Measurements from ENCODE around the gene SUMO2. TPM values are rescaled to one million over a fixed set of nuclear protein-coding genes. Genes with fewer than 3 reads are reported as not detected.

Gene SUMO2
- total and polyA plus RNA-seq, 2 of the 8 experiments (the other 6 are each of a cell fraction or from before 2014, with no cell fraction given): 184 to 779 TPM

DNA sequence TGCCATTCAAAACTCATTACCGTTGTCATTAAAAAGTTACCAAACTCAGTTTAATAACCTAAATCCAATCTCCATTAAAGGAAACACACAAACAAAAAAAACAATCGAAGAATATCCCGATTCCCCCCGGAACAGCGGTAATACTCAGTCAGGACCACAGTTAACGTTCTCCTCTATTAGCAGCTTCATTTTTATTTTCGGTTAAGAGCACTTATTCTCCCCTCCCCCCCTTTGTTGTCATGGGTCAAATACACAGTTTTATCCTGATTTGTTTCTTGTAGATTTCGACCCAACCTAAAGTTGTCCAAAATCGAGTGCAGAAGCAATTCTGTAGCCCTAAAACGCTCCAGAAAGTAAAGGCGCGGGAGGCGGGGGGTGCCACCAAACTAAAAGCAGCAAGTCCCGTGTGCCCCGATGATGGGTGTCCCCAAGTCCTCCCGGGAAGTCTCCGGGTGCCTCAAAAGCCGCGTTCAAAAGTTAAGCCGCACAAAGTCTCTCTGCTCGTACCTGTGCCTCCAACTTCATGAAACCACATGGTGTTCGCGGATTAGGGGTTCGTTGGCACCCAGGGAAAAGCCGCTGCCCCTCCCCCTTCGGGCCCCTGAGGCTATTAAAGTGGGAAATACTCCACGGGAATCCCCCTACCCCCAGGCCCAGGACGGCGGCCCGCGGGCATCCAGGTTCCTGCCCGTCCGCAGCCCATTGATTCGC, 996 bp downstream of the SUMO2 start:
- Histone ChIP-seq H2AFZ (ENCODE audit: low read length) (no peak overlapping the region), H3K14ac (ENCODE audit: insufficient read length) (no peak overlapping the region), H3K27ac (ENCODE audit: low read depth, low read length) (peak overlapping the region; percentile 98; the same call in 1 of the 2 replicates), H3K27me3 (replicated peaks in 1 of 4; ENCODE audit: control insufficient read depth in 3 of 4, extremely low read depth in 1 of 4, insufficient read depth in 3 of 4, low read length in 3 of 4) (no peaks in the 10 kb centered on the region), H4K20me1 (replicated peaks in 1 of 2; ENCODE audit: control insufficient read depth in 1 of 2, insufficient read depth in 2 of 2, low read length in 2 of 2) (peaks cover 9 to 10% of the 10 kb centered on the region in 2 experiments), H3K56ac (replicated peaks; ENCODE audit: insufficient read length, low read depth, low read length) (peak overlapping the region; percentile 93), H2BK5ac (ENCODE audit: low read depth, low read length) (peak overlapping the region; percentile 52; the same call in 1 of the 2 replicates), H2BK15ac (ENCODE audit: low read length) (no peak overlapping the region), H2BK120ac (replicated peaks; ENCODE audit: low read depth, low read length) (no peak overlapping the region), H3K4me2 (ENCODE audit: insufficient read depth in 1 of 2, low read depth in 2 of 2, low read length in 2 of 2) (peak overlapping the region; percentile 37 to 69), H3K79me1 (ENCODE audit: low read depth, low read length) (no peaks in the 10 kb centered on the region; the same call in 1 of the 2 replicates), H3K79me2 (ENCODE audit: control insufficient read depth in 1 of 2, insufficient read depth in 2 of 2, low read length in 2 of 2) (peaks cover 34 to 57% of the 10 kb centered on the region in 2 experiments), H3K4me1 (replicated peaks in 1 of 4; ENCODE audit: control insufficient read depth in 3 of 4, insufficient read depth in 4 of 4, low read length in 3 of 4) (peaks cover 0 to 5% (median under 1%) of the 10 kb centered on the region in 4 experiments; a peak in 4 of 7 replicates), H3K4me3 (ENCODE audit: extremely low read depth in 1 of 4, insufficient read depth in 2 of 4, low read depth in 3 of 4, low read length in 4 of 4) (peak overlapping the region; percentile 97 to 99 (median 98)), H3K36me3 (ENCODE audit: control insufficient read depth in 2 of 4, insufficient read depth in 4 of 4, low read length in 3 of 4) (peaks cover 4 to 40% (median 12%) of the 10 kb centered on the region in 4 experiments; a peak in 6 of 8 replicates), H2AK5ac (ENCODE audit: low read depth, low read length) (no peak overlapping the region), H3K18ac (ENCODE audit: extremely low read depth, low read length) (peak overlapping the region; percentile 60), H3K23ac (ENCODE audit: insufficient read length) (no peak overlapping the region), H3K4ac (replicated peaks; ENCODE audit: insufficient read length, low read depth, low read length) (no peak overlapping the region), H2BK20ac (ENCODE audit: low read length) (no peak overlapping the region), H4K8ac (ENCODE audit: extremely low read depth, insufficient read depth, low read length) (peak overlapping the region; percentile 99; the same call in 1 of the 2 replicates), H3K9ac (replicated peaks in 1 of 4; ENCODE audit: extremely low read depth in 1 of 4, low read depth in 3 of 4, low read length in 3 of 4) (peak overlapping the region; percentile 82 to 97 (median 96)), H2BK12ac (ENCODE audit: low read depth, low read length) (no peak overlapping the region), H3K23me2 (ENCODE audit: low read depth, low read length) (peaks cover 2% of the 10 kb centered on the region; the same call in 1 of the 2 replicates), H4K5ac (ENCODE audit: insufficient read length, low read depth, low read length) (peak overlapping the region; percentile 84), H3K9me3 (ENCODE audit: insufficient read depth in 2 of 2, low read depth in 1 of 2, low read length in 1 of 2) (no peaks in the 10 kb centered on the region), H4K91ac (replicated peaks; ENCODE audit: insufficient read length, low read length) (no peak overlapping the region)
- 3% methylated on average over 27 of the region's 34 CpGs; no CpG with 5 or more reads in 1 of the 2 experiments for WGBS, 2 experiments (ENCODE audit: extremely low coverage in 1 of 2, insufficient coverage in 1 of 2, insufficient read length in 1 of 2, insufficient replicate concordance in 2 of 2, low coverage in 1 of 2, low lambda C conversion rate in 2 of 2, missing lambda C conversion rate in 1 of 2)
- FAIRE-seq: no peak
- CTCF ChIA-PET (ENCODE audit: partially characterized antibody): interaction anchor here (1.3 to 1.9 kb wide), 3 partner anchors 11 to 68 kb away, joined by 6 to 8 read pairs (median 8); no protein-coding TSS in a partner anchor
- POLR2A ChIA-PET (ENCODE audit: partially characterized antibody): interaction anchor here (0.6 to 3.0 kb wide), 26 partner anchors 9 to 179 kb away, joined by 3 to 16 read pairs (median 5); partner anchors contain the start of genes JPT1, MIF4GD and NT5C
- DNase-seq (ENCODE audit: low read depth in 1 of 2, low spot score in 2 of 2): no peak
- TF ChIP-seq HDAC2 (IDR thresholded peaks at IDR 0.05; ENCODE audit: borderline replicate concordance in 1 of 2, low read depth in 2 of 2, low read length in 2 of 2) (peak in 1 of 2 experiments; percentile 62; a peak in 1 of 4 replicates), RXRA (IDR thresholded peaks at IDR 0.05; ENCODE audit: insufficient read depth, low read depth, low read length) (no peak), E2F6 (IDR thresholded peaks at IDR 0.05) (no peak), BRCA1 (IDR thresholded peaks at IDR 0.05; ENCODE audit: low read depth, low read length) (no peak), CREB1 (IDR thresholded peaks at IDR 0.05) (no peak), SIN3A (conservative IDR thresholded peaks at IDR 0.05 in 1 of 2, IDR thresholded peaks at IDR 0.05 in 1 of 2; ENCODE audit: low read depth in 1 of 2, low read length in 2 of 2) (peak in 1 of 2 experiments; percentile 73; a peak in 1 of 4 replicates), POLR2A (IDR thresholded peaks at IDR 0.05; ENCODE audit: control extremely low read depth in 1 of 2, low read depth in 2 of 2, low read length in 2 of 2) (no peak), MAX (IDR thresholded peaks at IDR 0.05) (no peak), USF2 (IDR thresholded peaks at IDR 0.05; ENCODE audit: low read length) (no peak)

Data from H1 (cell line).